NT2/D1 (cell line): ENCODE data around the gene MBD2.
"Not testable (repeated sequence)": the region's sequence is repeated elsewhere in the genome, so short reads cannot be mapped to it uniquely, and the experiment has no call there.

Source experiments
- DNase-seq: peaks from one replicate; pipeline ENCODE4 v3.0.0-alpha.2; 2011; ENCODE audit warnings: low read depth, low spot score
- H3K27me3 ChIP-seq: 2 replicates; pipeline ENCODE4 v1.6.0; 2011; ENCODE audit warnings: mild to moderate bottlenecking; ENCODE audit not compliant: insufficient read length, insufficient read depth
- H3K36me3 ChIP-seq: 2 replicates; pipeline ENCODE4 v1.6.1; 2011; ENCODE audit warnings: mild to moderate bottlenecking, low read length, mixed read lengths; ENCODE audit not compliant: insufficient read depth, insufficient read length
- H3K4me1 ChIP-seq: 2 replicates; pipeline ENCODE4 v1.5.1; 2011; ENCODE audit not compliant: insufficient read depth, insufficient read length
- H3K4me3 ChIP-seq: 2 replicates; pipeline ENCODE4 v1.5.1; 2011; ENCODE audit warnings: low read depth; ENCODE audit not compliant: insufficient read length
- H3K9ac ChIP-seq: 2 replicates; pipeline ENCODE4 v1.6.0; 2011; ENCODE audit warnings: low read depth; ENCODE audit not compliant: insufficient read length
- H3K9me3 ChIP-seq: 2 replicates; pipeline ENCODE4 v1.5.1; 2011; ENCODE audit warnings: mild to moderate bottlenecking, low read length; ENCODE audit not compliant: insufficient read depth
- SUZ12 ChIP-seq: IDR thresholded peaks from 2 replicates; pipeline ENCODE4 v1.6.1; 2011; ENCODE audit not compliant: insufficient read length, insufficient read depth; ENCODE audit errors: extremely low read depth
- YY1 ChIP-seq: IDR thresholded peaks from 2 replicates; pipeline ENCODE4 v1.6.1; 2011; ENCODE audit not compliant: insufficient read length, insufficient read depth
- ZNF274 ChIP-seq: IDR thresholded peaks from 2 replicates; pipeline ENCODE4 v1.6.1; 2011; ENCODE audit warnings: mild to moderate bottlenecking, low read depth, low read length

Gene MBD2

GRCh38 chr18:54232485-54233227 is 8.2 kb upstream of the MBD2 start:
- Histone ChIP-seq H3K4me1 (no peaks in the 10 kb centered on the region), H3K9me3 (no peaks in the 10 kb centered on the region), H3K36me3 (no peaks in the 10 kb centered on the region), H3K27me3 (no peaks in the 10 kb centered on the region), H3K9ac (no peak overlapping the region), H3K4me3 (no peak overlapping the region)
- no peak for TF ChIP-seq ZNF274
- DNase-seq, result no peak

- Histone ChIP-seq H3K9ac (no peak overlapping the region), H3K36me3 (no peaks in the 10 kb centered on the region), H3K9me3 (no peaks in the 10 kb centered on the region), H3K27me3 (no peaks in the 10 kb centered on the region), H3K4me3 (no peak overlapping the region), H3K4me1 (no peaks in the 10 kb centered on the region)
- DNase-seq, result no peak
- no peak for TF ChIP-seq ZNF274
- TF ChIP-seq YY1, result no peak
- no peak for TF ChIP-seq SUZ12
These were observed 5.1 kb upstream of the MBD2 start for GRCh38 chr18:54229421-54230059.

- TF ChIP-seq YY1 (no peak), SUZ12 (no peak), ZNF274 (no peak)
These were observed 3.9 kb upstream of the MBD2 start for GRCh38 chr18:54228364-54228763.

GRCh38 chr18:54223568-54224241 is 764 bp downstream of the MBD2 start:
- TF ChIP-seq ZNF274, result no peak
- TF ChIP-seq YY1, result no peak
- no peak for TF ChIP-seq SUZ12
- H3K9ac ChIP-seq, result peak overlapping the region; percentile 80
- H3K36me3 ChIP-seq, result peaks cover 4% of the 10 kb centered on the region
- H3K27me3 ChIP-seq, result no peaks in the 10 kb centered on the region
- peak overlapping the region; percentile 70 for H3K4me3 ChIP-seq
- H3K9me3 ChIP-seq, result no peaks in the 10 kb centered on the region
- DNase-seq, result no peak
- no peaks in the 10 kb centered on the region for H3K4me1 ChIP-seq

More at GRCh38 chr18:54228364-54228763, 3.9 kb upstream of the MBD2 start:
- Histone ChIP-seq H3K4me3 (no peak overlapping the region), H3K9me3 (no peaks in the 10 kb centered on the region), H3K4me1 (no peaks in the 10 kb centered on the region), H3K9ac (no peak overlapping the region), H3K36me3 (no peaks in the 10 kb centered on the region), H3K27me3 (no peaks in the 10 kb centered on the region)
- DNase-seq, result no peak

- Histone ChIP-seq H3K9me3 (no peaks in the 10 kb centered on the region), H3K9ac (peak overlapping the region; percentile 80), H3K36me3 (peaks cover 4% of the 10 kb centered on the region), H3K4me1 (no peaks in the 10 kb centered on the region), H3K27me3 (no peaks in the 10 kb centered on the region), H3K4me3 (peak overlapping the region; percentile 70)
- DNase-seq, result no peak
- TF ChIP-seq ZNF274, result no peak
- TF ChIP-seq YY1, result no peak
- no peak for TF ChIP-seq SUZ12
These were observed 1.4 kb downstream of the MBD2 start for GRCh38 chr18:54222922-54223567.

GRCh38 chr18:54220406-54220805 is 4.1 kb downstream of the MBD2 start:
- Histone ChIP-seq H3K27me3 (no peaks in the 10 kb centered on the region), H3K9me3 (no peaks in the 10 kb centered on the region), H3K4me3 (no peak overlapping the region), H3K9ac (no peak overlapping the region), H3K36me3 (peaks cover 4% of the 10 kb centered on the region), H3K4me1 (no peaks in the 10 kb centered on the region)
- TF ChIP-seq ZNF274 (no peak), YY1 (no peak), SUZ12 (no peak)
- DNase-seq, result no peak

GRCh38 chr18:54218803-54219202 is 5.7 kb downstream of the MBD2 start:
- not testable (repeated sequence) for H3K9ac ChIP-seq, H3K36me3 ChIP-seq, H3K27me3 ChIP-seq, H3K4me1 ChIP-seq, DNase-seq, H3K9me3 ChIP-seq, H3K4me3 ChIP-seq
